NCI-H146 (cell line): ENCODE data around the gene PEAK1.

Source experiments
- DNase-seq: peaks from one replicate; lab custom pipeline; 2025; lab: John Stamatoyannopoulos, UW

PEAK1 gene

GRCh38 chr15:77355321-77355720, 64.6 kb downstream of the PEAK1 start:
- DNase-seq: no peak

- no peak for DNase-seq
Measured at GRCh38 chr15:77354063-77354462, 65.8 kb downstream of the PEAK1 start.

- peak; percentile 18 for DNase-seq
Measured at GRCh38 chr15:77352887-77353286, 67.0 kb downstream of the PEAK1 start.

- DNase-seq: peak; percentile 1
Measured at GRCh38 chr15:77350792-77351191, 69.1 kb downstream of the PEAK1 start.

- DNase-seq: no peak
Measured at GRCh38 chr15:77349666-77350065, 70.2 kb downstream of the PEAK1 start.

- no peak for DNase-seq
Measured at GRCh38 chr15:77348511-77348910, 71.4 kb downstream of the PEAK1 start.

- peak; percentile 35 for DNase-seq
Measured at GRCh38 chr15:77347197-77347596, 72.7 kb downstream of the PEAK1 start.

- peak; percentile 75 for DNase-seq
Measured at GRCh38 chr15:77346245-77347036, 73.5 kb downstream of the PEAK1 start.

GRCh38 chr15:77342807-77343206, 77.1 kb downstream of the PEAK1 start:
- no peak for DNase-seq

- DNase-seq: no peak
Measured at GRCh38 chr15:77340245-77340644, 79.7 kb downstream of the PEAK1 start.

- no peak for DNase-seq
Measured at GRCh38 chr15:77336006-77336405, 83.9 kb downstream of the PEAK1 start.

- DNase-seq: no peak
Measured at GRCh38 chr15:77335298-77335697, 84.6 kb downstream of the PEAK1 start.

- DNase-seq: no peak
Measured at GRCh38 chr15:77333166-77333565, 86.7 kb downstream of the PEAK1 start.

- no peak for DNase-seq
Measured at GRCh38 chr15:77329202-77329601, 90.7 kb downstream of the PEAK1 start.

GRCh38 chr15:77327844-77328529, 91.9 kb downstream of the PEAK1 start:
- DNase-seq: no peak

- DNase-seq: no peak
Measured at GRCh38 chr15:77327168-77327567, 92.7 kb downstream of the PEAK1 start.

- DNase-seq: no peak
Measured at GRCh38 chr15:77326366-77326765, 93.5 kb downstream of the PEAK1 start.

- DNase-seq: no peak
Measured at GRCh38 chr15:77312523-77312922, 107.4 kb downstream of the PEAK1 start.

GRCh38 chr15:77311618-77312398, 108.1 kb downstream of the PEAK1 start:
- DNase-seq: no peak

GRCh38 chr15:77311020-77311419, 108.9 kb downstream of the PEAK1 start:
- no peak for DNase-seq

GRCh38 chr15:77309392-77309791, 110.5 kb downstream of the PEAK1 start:
- no peak for DNase-seq

GRCh38 chr15:77305953-77306352, 114.0 kb downstream of the PEAK1 start:
- no peak for DNase-seq
